Rectal smooth muscle tissue (tissue), 1 donor: ENCODE results near the gene TENM3.

ENCODE experiments used
- H3K27ac ChIP-seq: one replicate; pipeline ENCODE4 v1.7.0; 2013; ENCODE audit warnings: low read depth, low read length, inconsistent platforms
- H3K27me3 ChIP-seq: one replicate; pipeline ENCODE4 v1.7.0; 2013; ENCODE audit warnings: low read length; ENCODE audit not compliant: control insufficient read depth, insufficient read depth
- H3K36me3 ChIP-seq: one replicate; pipeline ENCODE4 v1.7.0; 2013; ENCODE audit warnings: low read length; ENCODE audit not compliant: control insufficient read depth, insufficient read depth
- H3K4me1 ChIP-seq: one replicate; pipeline ENCODE4 v1.7.0; 2013; ENCODE audit warnings: low read length; ENCODE audit not compliant: control insufficient read depth, insufficient read depth
- H3K4me3 ChIP-seq: one replicate; pipeline ENCODE4 v1.7.0; 2013; ENCODE audit warnings: low read length
- H3K9ac ChIP-seq: one replicate; pipeline ENCODE4 v1.7.0; 2013; ENCODE audit warnings: low read length

The TENM3 gene

DNA sequence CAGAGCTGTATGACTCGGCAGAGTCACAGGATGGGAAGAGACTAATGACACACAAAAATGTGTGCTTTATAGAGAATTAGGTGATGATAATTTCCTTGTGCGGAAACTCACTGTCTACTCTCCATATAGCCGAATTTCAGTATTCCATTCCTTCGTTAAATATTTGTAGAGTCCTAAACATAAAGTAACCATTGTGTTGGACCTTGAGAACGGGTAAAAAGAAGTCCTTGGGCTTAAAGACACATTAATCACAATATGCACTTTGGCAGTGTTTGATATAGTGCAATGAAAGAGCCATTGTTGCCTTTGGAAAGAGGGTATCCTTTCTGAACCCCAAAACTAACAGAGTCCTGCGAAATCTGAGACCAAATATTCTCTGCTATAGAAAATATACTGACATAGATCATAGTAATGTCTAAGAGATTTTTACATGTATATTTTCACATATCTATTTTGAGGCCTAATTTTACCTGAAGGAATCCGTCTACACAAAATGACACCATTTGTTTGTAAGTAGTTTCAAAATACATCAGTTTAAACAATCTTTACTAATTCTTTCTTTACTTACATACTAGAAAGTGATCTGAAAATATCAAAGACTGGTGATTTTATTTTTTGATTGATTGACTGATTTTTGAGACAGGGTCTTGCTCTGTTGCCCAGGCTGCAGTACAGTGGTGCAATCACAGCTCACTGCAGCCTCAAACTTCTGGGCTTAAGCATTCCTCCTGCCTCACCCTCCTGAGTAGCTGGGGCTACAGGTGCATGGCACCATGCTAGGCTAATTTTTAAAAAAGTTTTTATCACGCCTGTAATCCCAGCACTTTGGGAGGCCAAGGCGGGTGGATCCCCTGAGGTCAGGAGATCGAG, 377.1 kb downstream of the TENM3 start:
- no peak overlapping the region for H3K27ac ChIP-seq
- H3K4me3 ChIP-seq, result no peak overlapping the region
- no peak overlapping the region for H3K9ac ChIP-seq
- no peaks in the 10 kb centered on the region for H3K36me3 ChIP-seq
- H3K4me1 ChIP-seq, result no peaks in the 10 kb centered on the region
- H3K27me3 ChIP-seq, result no peaks in the 10 kb centered on the region

DNA sequence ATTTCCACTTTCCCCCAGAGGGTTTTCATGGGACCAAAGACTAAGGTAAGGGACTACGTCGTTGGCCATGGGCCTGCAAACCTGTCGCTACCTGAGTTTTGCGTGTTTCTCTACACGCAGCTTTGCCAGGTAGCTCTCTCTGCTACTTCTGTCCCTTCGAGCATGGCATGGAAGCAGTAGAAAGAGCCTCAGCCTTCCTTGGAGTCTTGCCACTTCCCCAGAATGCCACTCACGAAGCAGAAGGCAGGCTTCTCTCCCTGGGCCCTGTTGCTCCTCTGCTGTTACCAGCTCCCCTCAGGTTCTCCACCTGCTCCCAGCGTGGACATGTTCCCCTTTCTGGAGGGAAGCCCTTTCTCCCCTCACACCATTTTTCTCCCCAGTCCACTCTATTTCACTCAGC, 381.1 kb downstream of the TENM3 start:
- Histone ChIP-seq H3K4me3 (no peak overlapping the region), H3K27ac (no peak overlapping the region), H3K27me3 (no peaks in the 10 kb centered on the region), H3K4me1 (no peaks in the 10 kb centered on the region), H3K36me3 (no peaks in the 10 kb centered on the region), H3K9ac (no peak overlapping the region)

DNA sequence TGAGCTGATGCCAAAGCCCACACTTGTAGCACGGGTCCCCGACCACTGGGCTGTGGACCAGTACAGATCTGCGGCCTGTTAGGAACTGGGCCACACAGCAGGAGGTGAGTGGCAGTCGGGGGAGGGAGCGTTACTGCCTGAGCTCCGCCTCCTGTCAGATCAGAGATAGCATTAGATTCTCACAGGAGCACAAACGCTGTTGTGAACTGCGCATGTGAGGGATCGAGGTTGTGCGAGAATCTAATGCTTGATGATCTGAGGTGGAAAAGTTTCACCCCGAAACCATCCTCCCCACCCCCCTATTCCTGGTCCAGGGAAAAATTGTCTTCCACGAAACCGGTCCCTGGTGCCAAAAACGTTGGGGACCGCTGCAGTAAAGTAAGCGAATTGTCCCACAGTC, 382.0 kb downstream of the TENM3 start:
- no peaks in the 10 kb centered on the region for H3K27me3 ChIP-seq
- no peak overlapping the region for H3K4me3 ChIP-seq
- H3K36me3 ChIP-seq, result no peaks in the 10 kb centered on the region
- H3K4me1 ChIP-seq, result no peaks in the 10 kb centered on the region
- H3K9ac ChIP-seq, result no peak overlapping the region
- no peak overlapping the region for H3K27ac ChIP-seq

DNA sequence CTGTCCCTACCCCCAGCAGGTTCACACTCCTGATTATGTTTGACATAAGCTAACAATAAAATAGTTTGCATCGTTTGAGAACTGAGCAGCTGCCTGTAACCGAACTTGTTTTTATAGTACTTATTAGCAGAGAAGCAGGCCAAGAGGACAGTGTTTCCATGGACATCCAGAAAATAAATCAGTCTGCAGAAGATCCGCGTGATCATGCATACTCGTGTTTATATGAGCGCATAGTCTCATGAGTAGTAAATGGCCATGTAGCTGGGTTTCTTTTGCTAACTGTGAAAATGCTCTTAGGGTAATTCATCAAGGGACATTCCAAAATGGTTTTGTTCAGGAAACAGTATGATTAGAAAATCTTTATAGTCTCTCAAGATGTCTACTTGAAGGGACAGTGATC, 384.8 kb downstream of the TENM3 start:
- H3K4me3 ChIP-seq, result no peak overlapping the region
- H3K27me3 ChIP-seq, result no peaks in the 10 kb centered on the region
- no peaks in the 10 kb centered on the region for H3K36me3 ChIP-seq
- H3K27ac ChIP-seq, result peak overlapping the region; percentile 41
- H3K4me1 ChIP-seq, result no peaks in the 10 kb centered on the region
- H3K9ac ChIP-seq, result no peak overlapping the region

DNA sequence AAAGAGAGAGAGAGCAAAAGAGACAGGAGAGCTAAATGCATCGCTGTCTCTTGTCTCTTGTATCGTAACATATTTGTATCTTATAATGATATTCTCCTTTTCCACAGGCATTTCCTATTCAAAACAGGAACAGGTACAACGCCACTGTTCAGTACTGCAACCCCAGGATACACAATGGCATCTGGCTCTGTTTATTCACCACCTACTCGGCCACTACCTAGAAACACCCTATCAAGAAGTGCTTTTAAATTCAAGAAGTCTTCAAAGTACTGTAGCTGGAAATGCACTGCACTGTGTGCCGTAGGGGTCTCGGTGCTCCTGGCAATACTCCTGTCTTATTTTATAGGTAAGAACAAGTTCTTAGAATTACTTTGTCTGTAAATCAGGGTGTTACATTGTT, 385.3 kb downstream of the TENM3 start:
- H3K4me1 ChIP-seq, result no peaks in the 10 kb centered on the region
- no peak overlapping the region for H3K4me3 ChIP-seq
- no peaks in the 10 kb centered on the region for H3K27me3 ChIP-seq
- H3K27ac ChIP-seq, result no peak overlapping the region
- no peak overlapping the region for H3K9ac ChIP-seq
- no peaks in the 10 kb centered on the region for H3K36me3 ChIP-seq

DNA sequence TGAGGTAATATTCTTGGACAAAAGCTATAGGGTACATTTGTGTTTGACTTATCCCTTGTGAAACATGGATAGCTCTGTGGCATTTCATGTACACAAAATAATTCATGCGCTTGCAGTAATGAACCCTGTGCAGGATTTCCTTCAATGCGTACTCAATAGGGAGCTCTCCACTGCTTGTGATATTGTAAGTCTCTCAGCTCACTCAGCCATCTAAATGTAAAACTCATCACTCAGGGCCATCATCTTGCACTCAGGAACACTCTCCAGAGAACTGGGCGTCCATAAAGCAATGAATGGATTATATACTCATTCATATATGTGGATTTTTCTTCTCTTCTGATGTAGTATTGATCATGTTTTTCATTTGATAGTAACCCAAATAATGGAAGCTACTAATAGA, 385.9 kb downstream of the TENM3 start:
- Histone ChIP-seq H3K36me3 (no peaks in the 10 kb centered on the region), H3K9ac (no peak overlapping the region), H3K27ac (no peak overlapping the region), H3K4me1 (no peaks in the 10 kb centered on the region), H3K27me3 (no peaks in the 10 kb centered on the region), H3K4me3 (no peak overlapping the region)

DNA sequence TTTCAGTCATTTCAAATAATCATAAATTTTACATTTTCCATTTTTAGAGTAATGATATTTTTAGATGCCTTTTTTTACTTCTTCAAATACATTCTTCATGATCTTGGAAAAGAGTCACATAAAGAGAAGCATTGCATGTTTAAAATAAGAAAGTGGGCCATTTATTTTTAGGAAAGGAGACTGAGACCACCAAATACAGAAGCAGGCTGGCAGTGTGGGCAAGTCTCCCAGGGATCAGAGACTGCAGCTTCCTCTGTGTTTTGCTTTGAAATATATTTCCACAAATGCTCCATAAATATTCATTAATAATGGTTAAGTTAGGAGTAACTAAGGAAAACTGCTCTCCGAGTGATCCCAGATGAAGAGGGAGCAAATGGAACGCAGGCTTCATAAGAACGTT, 397.3 kb downstream of the TENM3 start:
- H3K4me1 ChIP-seq, result peaks cover 8% of the 10 kb centered on the region
- no peaks in the 10 kb centered on the region for H3K27me3 ChIP-seq
- no peak overlapping the region for H3K9ac ChIP-seq
- no peak overlapping the region for H3K4me3 ChIP-seq
- H3K36me3 ChIP-seq, result no peaks in the 10 kb centered on the region
- H3K27ac ChIP-seq, result no peak overlapping the region

DNA sequence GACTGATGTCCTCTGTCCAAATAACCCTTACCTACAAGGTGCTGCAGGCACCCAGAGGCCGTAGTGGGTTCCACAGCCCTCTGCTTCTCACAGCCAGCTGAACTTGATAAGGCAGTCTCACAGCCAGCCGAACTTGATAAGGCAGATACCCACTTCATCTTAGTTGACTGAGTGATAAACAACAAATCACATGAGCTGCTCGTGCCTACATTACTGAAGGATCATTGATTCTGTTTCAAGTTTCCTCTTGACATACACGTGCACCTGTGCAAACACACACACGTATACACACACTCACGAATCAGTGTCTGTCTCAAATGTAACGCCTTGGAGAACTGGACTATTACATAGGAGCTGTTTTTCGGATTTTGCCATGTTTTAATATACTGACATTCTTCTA, 397.7 kb downstream of the TENM3 start:
- Histone ChIP-seq H3K4me1 (peaks cover 8% of the 10 kb centered on the region), H3K4me3 (no peak overlapping the region), H3K27me3 (no peaks in the 10 kb centered on the region), H3K36me3 (no peaks in the 10 kb centered on the region), H3K27ac (no peak overlapping the region), H3K9ac (no peak overlapping the region)

DNA sequence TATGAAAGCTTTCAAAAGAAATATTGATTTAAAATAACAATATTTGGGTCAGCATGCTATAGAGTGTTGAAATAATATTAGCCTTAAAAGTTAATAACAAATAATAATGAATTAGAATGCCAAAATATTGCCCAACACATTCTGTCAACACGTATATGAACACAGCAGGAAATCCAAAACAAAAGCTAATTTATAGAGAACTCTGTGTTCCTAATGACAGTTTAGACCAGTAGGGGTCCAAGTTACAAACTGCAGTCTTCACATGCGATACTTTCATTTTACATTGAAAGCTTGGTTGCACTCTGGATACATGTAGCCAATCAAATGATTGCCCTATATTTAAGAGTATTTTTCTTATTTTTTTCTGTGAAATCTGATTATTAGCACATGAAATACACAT, 399.6 kb downstream of the TENM3 start:
- H3K27me3 ChIP-seq, result no peaks in the 10 kb centered on the region
- no peak overlapping the region for H3K4me3 ChIP-seq
- H3K9ac ChIP-seq, result no peak overlapping the region
- no peaks in the 10 kb centered on the region for H3K36me3 ChIP-seq
- H3K27ac ChIP-seq, result no peak overlapping the region
- H3K4me1 ChIP-seq, result peaks cover 8% of the 10 kb centered on the region

DNA sequence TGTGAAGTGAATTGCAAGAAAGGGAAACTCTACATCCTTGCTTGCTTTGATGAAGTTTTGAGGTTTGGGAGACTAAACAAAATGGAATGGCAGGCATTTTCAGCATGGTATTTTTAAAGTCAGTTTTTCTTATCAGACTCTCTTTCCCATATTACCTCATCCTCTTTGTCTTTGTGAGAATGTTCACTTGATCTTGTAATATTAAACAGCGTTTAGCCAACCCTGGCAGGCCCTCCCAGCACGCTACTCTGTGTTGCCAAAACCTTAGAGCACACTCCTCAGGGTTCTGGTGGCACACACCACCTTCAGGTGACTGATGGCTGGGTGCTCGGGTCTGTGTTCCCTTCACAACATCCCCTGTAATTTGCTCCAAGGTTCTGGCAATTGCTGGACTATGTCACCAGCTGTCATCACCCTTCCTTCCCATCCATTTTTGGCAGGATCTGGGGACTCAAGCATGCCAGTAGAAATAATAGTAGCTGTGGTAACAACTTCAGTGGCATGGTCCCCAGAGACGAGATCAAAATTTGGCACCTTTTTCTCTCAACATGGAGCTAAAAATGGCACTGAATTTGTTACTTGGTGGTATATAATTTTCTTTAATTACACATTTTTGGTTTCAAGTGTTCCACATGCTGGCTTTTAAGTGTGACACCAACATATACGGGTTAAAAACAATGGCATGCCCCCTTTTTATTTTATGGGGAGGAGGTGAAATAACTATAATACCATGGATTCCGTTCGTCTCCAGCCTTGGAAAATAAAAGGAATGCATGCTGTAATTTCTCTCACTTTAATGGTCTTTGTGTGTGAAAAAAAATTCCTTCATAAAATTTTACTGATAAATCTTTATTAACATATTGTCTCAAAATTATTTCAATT, 400.8 kb downstream of the TENM3 start:
- H3K9ac ChIP-seq, result no peak overlapping the region
- H3K27ac ChIP-seq, result peak overlapping the region; percentile 8
- H3K36me3 ChIP-seq, result no peaks in the 10 kb centered on the region
- H3K27me3 ChIP-seq, result no peaks in the 10 kb centered on the region
- peaks cover 8% of the 10 kb centered on the region for H3K4me1 ChIP-seq
- H3K4me3 ChIP-seq, result no peak overlapping the region

DNA sequence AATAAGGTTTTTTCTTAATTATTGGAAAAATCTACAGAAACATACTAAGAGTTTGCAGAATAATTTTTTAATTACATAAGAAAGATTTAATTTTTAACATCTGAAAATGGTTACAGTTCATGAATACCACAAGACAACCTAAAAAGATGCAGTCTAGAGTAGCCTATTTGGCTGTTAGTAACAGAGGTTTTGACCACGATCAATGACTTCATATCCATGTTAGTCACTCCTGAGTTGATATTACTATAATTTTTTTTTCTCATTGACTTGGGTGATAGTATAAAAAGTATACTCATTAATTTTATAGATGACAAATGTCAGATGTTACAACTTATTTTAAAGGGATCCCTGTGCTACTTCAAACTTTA, 401.5 kb downstream of the TENM3 start:
- Histone ChIP-seq H3K36me3 (no peaks in the 10 kb centered on the region), H3K9ac (no peak overlapping the region), H3K27ac (no peak overlapping the region), H3K4me3 (no peak overlapping the region), H3K27me3 (no peaks in the 10 kb centered on the region), H3K4me1 (peaks cover 8% of the 10 kb centered on the region)

DNA sequence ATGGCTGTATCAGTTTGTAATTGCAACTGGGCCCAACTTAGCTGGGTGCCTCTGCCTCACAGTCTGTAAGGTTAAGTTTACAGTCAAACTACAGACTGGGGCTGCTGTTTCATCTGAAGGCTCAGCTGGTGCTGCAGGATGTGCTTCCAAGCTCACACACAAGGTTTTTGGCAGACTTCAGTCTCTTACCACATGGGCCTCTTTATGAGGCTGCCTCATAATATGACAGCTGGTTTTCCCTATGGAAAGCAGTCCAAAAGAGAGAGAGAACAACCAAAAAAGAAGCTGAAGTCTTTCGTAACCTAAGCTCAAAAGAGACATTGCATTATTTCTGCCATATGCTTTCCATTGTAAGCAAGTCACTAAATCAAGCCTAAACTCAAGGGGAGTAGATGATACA, 402.3 kb downstream of the TENM3 start:
- Histone ChIP-seq H3K36me3 (no peaks in the 10 kb centered on the region), H3K4me1 (peaks cover 8% of the 10 kb centered on the region), H3K9ac (no peak overlapping the region), H3K4me3 (no peak overlapping the region), H3K27ac (no peak overlapping the region), H3K27me3 (no peaks in the 10 kb centered on the region)
